Panc1 (cell line): ENCODE data around the gene ABCG1.

Experiments
- POLR2AphosphoS5 ChIP-seq: IDR thresholded peaks from 2 replicates; pipeline ENCODE4 v1.6.1; 2012; ENCODE audit warnings: mild to moderate bottlenecking, low read depth, low read length, moderate library complexity
- REST ChIP-seq, 2 experiments: IDR thresholded peaks; 2 replicates each; pipeline ENCODE4 v1.6.1; 2011 to 2012; ENCODE audit warnings: low read depth in 2 of 2, control low read depth in 1 of 2, low read length in 1 of 2, mild to moderate bottlenecking in 1 of 2, moderate library complexity in 1 of 2; ENCODE audit not compliant: insufficient read depth in 1 of 2
- SIN3A ChIP-seq: IDR thresholded peaks from 2 replicates; pipeline ENCODE4 v1.6.1; 2012; ENCODE audit warnings: low read depth, mild to moderate bottlenecking, low read length, moderate library complexity, borderline replicate concordance; ENCODE audit not compliant: insufficient read depth
- TCF7L2 ChIP-seq: IDR thresholded peaks from 2 replicates; pipeline ENCODE4 v1.6.1; 2011; ENCODE audit warnings: mild to moderate bottlenecking, low read depth, low read length, inconsistent platforms
- TF ChIP-seq, protein P1 (sequence below): fragments of 450-650 bp; IDR thresholded peaks from 2 replicates; pipeline ENCODE4 v1.5.1; 2017; ENCODE audit warnings: mild to moderate bottlenecking

DNA sequence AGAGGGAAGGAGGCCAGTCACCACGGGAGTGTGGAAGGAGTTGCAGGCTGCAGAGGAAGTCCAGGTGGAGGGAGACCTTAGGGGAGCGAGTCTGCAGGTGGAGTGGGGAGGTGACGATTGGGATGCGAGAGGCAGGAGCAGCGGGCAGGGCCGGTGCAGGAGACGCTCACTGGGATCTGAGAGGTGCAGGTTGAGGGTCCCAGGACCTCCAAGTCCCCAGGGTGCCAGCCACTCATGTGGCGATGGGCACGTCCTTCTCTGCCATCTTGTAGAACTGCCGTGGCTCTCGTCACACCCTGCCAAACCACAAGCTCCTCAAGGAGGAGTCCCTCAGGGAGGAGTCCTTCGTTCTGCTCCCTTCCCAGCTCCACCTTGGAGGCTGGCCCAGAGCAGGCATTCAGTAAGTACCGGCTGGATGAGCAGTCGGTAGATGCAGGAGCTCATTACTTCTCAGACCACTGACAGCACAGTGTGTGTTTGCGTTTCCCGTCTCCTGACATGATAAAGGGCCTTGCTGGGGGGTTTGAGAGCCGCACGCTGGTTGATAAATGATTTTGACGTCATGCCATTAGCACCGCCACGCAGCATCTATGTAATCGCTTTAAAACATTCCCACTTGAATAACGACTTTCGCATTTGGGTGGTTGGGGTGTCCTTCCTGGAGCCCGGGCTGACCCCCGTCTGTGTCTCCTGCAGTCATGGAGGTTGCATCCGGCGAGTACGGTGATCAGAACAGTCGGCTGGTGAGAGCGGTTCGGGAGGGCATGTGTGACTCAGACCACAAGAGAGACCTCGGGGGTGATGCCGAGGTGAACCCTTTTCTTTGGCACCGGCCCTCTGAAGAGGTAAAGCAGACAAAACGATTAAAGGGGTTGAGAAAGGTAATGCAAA is 68.5 kb downstream of the ABCG1 start:
- TF ChIP-seq TCF7L2 = no peak
- TF ChIP-seq, protein P1, sequence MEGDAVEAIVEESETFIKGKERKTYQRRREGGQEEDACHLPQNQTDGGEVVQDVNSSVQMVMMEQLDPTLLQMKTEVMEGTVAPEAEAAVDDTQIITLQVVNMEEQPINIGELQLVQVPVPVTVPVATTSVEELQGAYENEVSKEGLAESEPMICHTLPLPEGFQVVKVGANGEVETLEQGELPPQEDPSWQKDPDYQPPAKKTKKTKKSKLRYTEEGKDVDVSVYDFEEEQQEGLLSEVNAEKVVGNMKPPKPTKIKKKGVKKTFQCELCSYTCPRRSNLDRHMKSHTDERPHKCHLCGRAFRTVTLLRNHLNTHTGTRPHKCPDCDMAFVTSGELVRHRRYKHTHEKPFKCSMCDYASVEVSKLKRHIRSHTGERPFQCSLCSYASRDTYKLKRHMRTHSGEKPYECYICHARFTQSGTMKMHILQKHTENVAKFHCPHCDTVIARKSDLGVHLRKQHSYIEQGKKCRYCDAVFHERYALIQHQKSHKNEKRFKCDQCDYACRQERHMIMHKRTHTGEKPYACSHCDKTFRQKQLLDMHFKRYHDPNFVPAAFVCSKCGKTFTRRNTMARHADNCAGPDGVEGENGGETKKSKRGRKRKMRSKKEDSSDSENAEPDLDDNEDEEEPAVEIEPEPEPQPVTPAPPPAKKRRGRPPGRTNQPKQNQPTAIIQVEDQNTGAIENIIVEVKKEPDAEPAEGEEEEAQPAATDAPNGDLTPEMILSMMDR = no peak
- TF ChIP-seq SIN3A = no peak
- no peak for TF ChIP-seq REST (IDR thresholded peaks at IDR 0.05; ENCODE audit: insufficient read depth in 1 of 2, low read depth in 2 of 2, low read length in 1 of 2)
- no peak for TF ChIP-seq POLR2AphosphoS5
